Measurements from ENCODE around the gene LRRC73.
A peak's percentile ranks its signal among the peaks of the same experiment; 100 is the strongest.
"Not testable (repeated sequence)": the region's sequence is repeated elsewhere in the genome, so short reads cannot be mapped to it uniquely, and the experiment has no call there.

LRRC73 gene

GRCh38 chr6:43509984-43510826 is at the start of gene LRRC73:
Gene LRRC73 (minus strand): TSS chr6:43510346. CDS start chr6:43509785, 561 bp downstream.
- no peak within 1 kb of the TSS for H3K4me3 ChIP-seq (ENCODE audit: low read depth, low read length)
- TF ChIP-seq MYC (IDR thresholded peaks at IDR 0.05; ENCODE audit: low read depth, low read length) (peak; percentile 1; the same call in 1 of the 2 replicates), MAX (IDR thresholded peaks at IDR 0.05; ENCODE audit: low read depth, low read length) (no peak)
- peak; percentile 80 for DNase-seq (ENCODE audit: low read depth)

DNA sequence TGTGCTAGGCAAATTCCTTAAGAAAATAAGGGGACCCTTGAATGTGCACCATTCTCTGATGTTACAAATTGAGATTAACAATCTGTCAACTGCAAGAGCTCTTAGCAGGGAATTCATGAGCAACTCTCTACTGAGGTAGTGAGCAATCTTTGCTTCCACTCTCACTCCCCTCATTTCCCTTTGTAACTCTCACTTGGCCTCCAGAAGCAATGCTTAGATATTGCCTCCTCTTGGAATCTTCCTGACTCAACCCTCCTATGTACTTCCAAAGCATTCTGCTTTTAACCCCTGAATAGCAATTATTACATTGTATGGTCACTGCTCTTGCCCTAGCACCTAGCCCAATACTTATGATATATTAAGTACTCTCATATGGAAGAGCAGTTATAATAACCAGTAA is 49.2 kb upstream of the LRRC73 start:
- TF ChIP-seq POLR2A (IDR thresholded peaks at IDR 0.05; ENCODE audit: extremely low read depth, insufficient read length): no peak
- no peak for TF ChIP-seq MYC (IDR thresholded peaks at IDR 0.05; ENCODE audit: low read depth, low read length)
- no peak for TF ChIP-seq MAX (IDR thresholded peaks at IDR 0.05; ENCODE audit: low read depth, low read length)
- TF ChIP-seq CTCF (IDR thresholded peaks at IDR 0.05; ENCODE audit: low read depth, low read length): no peak
- H3K4me3 ChIP-seq (ENCODE audit: low read depth, low read length): no peak overlapping the region
- no peak for DNase-seq (ENCODE audit: low read depth)

- not testable (repeated sequence) for H3K4me3 ChIP-seq (ENCODE audit: low read depth, low read length); DNase-seq (ENCODE audit: low read depth)
These were observed 47.5 kb upstream of the LRRC73 start for GRCh38 chr6:43557620-43558019.

DNA sequence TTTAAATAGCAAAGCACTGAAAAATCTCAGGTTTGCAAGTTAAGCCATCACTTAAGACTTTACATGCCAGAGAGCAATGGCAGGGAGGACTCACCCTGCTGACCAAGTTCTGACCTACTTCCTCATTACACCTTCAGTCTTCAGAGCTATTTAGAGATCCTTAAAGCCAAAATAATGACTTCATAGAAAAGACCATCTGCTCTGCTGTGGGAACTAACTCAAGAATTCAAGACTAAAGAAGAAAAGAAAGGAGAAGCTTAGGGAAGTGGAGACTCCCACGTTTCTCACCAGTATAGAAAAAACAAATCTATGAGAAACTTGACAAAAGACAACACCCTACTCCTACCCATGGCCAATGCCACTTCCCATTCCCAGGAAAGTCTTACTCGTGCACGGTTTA is 37.1 kb upstream of the LRRC73 start:
- TF ChIP-seq CTCF (IDR thresholded peaks at IDR 0.05; ENCODE audit: low read depth, low read length) (no peak), POLR2A (IDR thresholded peaks at IDR 0.05; ENCODE audit: extremely low read depth, insufficient read length) (no peak), MAX (IDR thresholded peaks at IDR 0.05; ENCODE audit: low read depth, low read length) (no peak), MYC (IDR thresholded peaks at IDR 0.05; ENCODE audit: low read depth, low read length) (no peak)
- H3K4me3 ChIP-seq (ENCODE audit: low read depth, low read length): no peak overlapping the region
- peak; percentile 23 for DNase-seq (ENCODE audit: low read depth)

DNA sequence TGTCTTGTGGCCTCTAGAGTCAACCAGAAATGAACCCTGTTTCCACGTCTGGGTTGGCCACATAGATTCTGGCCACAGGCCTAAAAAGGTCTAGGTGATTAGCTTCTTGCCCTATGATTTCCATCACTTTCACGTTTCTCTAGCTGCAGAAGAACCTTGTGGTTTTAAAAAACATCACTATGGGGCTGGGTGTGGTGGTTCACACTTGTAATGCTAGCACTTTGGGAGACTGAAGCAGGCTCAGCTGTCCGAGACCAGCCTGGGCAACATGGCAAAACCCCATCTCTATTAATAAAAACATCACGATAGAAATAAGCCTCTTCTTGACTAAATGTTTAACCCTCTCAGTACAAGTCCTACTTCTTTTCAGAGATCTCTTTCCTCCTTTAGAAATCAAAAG is 34.3 kb upstream of the LRRC73 start:
- no peak for DNase-seq (ENCODE audit: low read depth)
- H3K4me3 ChIP-seq (ENCODE audit: low read depth, low read length): no peak overlapping the region
- no peak for TF ChIP-seq MAX (IDR thresholded peaks at IDR 0.05; ENCODE audit: low read depth, low read length)
- TF ChIP-seq POLR2A (IDR thresholded peaks at IDR 0.05; ENCODE audit: extremely low read depth, insufficient read length): no peak
- no peak for TF ChIP-seq MYC (IDR thresholded peaks at IDR 0.05; ENCODE audit: low read depth, low read length)
- no peak for TF ChIP-seq CTCF (IDR thresholded peaks at IDR 0.05; ENCODE audit: low read depth, low read length)

DNA sequence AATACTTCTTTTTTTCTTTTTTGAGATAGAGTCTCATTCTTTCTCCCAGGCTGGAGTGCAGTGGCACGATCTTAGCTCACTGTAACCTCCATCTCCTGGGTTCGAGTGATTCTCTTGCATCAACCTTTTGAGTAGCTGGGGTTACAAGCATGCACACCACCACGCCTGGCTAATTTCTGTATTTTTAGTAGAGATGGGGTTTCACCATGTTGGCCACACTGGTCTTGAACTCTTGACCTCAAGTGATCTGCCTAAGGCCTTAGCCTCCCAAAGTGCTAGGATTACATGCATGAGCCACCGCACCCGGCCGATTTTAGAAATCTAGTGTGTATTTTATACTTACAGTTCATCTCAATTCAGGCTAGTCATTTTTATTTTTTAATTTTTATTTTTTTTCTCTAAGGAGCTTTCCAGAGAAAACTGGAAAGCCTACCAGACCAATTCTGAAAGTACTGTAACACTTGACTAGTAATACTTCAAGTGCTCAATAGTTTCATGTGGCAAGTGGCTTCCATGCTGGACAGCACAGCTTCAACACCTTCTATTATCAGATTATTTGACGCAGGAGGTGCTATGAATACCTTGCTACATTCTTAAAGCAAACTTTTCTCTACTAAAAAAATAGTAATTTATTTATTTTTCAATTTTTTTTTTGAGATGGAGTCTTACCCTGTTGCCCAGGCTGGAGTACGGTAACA is 31.8 kb upstream of the LRRC73 start:
- no peak for TF ChIP-seq MYC (IDR thresholded peaks at IDR 0.05; ENCODE audit: low read depth, low read length)
- no peak for TF ChIP-seq POLR2A (IDR thresholded peaks at IDR 0.05; ENCODE audit: extremely low read depth, insufficient read length)
- no peak for TF ChIP-seq CTCF (IDR thresholded peaks at IDR 0.05; ENCODE audit: low read depth, low read length)
- TF ChIP-seq MAX (IDR thresholded peaks at IDR 0.05; ENCODE audit: low read depth, low read length): no peak
- no peak overlapping the region for H3K4me3 ChIP-seq (ENCODE audit: low read depth, low read length)
- no peak for DNase-seq (ENCODE audit: low read depth)
